ENCODE data around the gene LRIF1. TPM values are rescaled to one million over a fixed set of nuclear protein-coding genes. Genes with fewer than 3 reads are reported as not detected.
"Not testable (repeated sequence)": the region's sequence is repeated elsewhere in the genome, so short reads cannot be mapped to it uniquely, and the experiment has no call there.

The LRIF1 gene, protein sequence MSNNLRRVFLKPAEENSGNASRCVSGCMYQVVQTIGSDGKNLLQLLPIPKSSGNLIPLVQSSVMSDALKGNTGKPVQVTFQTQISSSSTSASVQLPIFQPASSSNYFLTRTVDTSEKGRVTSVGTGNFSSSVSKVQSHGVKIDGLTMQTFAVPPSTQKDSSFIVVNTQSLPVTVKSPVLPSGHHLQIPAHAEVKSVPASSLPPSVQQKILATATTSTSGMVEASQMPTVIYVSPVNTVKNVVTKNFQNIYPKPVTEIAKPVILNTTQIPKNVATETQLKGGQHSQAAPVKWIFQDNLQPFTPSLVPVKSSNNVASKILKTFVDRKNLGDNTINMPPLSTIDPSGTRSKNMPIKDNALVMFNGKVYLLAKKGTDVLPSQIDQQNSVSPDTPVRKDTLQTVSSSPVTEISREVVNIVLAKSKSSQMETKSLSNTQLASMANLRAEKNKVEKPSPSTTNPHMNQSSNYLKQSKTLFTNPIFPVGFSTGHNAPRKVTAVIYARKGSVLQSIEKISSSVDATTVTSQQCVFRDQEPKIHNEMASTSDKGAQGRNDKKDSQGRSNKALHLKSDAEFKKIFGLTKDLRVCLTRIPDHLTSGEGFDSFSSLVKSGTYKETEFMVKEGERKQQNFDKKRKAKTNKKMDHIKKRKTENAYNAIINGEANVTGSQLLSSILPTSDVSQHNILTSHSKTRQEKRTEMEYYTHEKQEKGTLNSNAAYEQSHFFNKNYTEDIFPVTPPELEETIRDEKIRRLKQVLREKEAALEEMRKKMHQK
- 17.2 and 28.4 TPM in 2 replicates for total RNA-seq (ENCODE audit: low replicate concordance)

DNA sequence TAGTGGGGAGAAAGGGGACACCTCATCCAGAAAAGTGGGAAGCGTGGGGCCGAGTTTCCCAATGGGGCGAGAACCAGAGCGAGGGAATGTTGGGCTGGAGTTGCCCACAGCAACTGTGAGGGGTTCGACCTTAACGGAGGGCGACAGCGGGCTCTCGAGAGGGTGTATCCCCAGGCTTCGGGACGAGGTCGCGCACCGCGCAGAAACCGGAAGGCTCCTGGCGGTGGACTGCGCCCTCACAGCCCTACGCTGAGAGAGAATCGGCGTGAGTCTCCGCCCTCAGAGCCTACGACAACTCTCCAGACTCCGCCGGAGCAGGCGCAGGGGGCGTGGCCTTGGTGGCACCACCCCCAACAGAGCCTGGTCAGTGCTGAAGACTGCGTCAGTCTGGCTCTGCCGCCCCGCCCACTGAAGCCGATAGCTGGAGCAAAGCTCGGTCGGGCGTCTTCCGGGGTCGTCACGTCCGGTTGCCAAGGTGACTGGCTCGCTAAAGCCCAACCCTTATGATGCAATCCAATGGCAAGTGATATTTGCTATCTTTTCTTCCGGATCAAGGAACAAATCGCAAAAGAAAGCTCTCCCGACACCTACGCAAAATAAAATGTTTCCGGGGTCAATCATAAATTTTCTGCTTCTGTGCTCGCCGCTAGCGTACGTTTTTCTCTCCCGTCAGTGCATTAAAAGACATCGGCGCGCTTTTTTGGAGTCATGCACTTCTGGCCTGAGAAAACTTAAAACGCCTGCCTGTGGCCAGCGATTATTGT, at the start of gene LRIF1:
Gene LRIF1 (minus strand): TSS at position 232 of the 764 bp plus-strand sequence. CDS start 234 bp downstream, outside the sequence.
- peak; percentile 99 for DNase-seq (ENCODE audit: low spot score)
- Histone ChIP-seq H2AFZ (replicated peaks) (peak within 1 kb of the TSS; percentile 74), H4K20me1 (ENCODE audit: low read depth) (no peaks in the 10 kb centered on the region), H3K36me3 (no peaks in the 10 kb centered on the region), H3F3A (ENCODE audit: low read depth) (peaks cover 20% of the 10 kb centered on the region), H3K4me2 (peak within 1 kb of the TSS; percentile 70), H3K4me3 (peak within 1 kb of the TSS; percentile 58), H3K4me1 (no peaks in the 10 kb centered on the region), H3K79me2 (ENCODE audit: low read depth) (peaks cover 34% of the 10 kb centered on the region), H3K27me3 (peaks cover 14% of the 10 kb centered on the region), H3K9ac (peak within 1 kb of the TSS; percentile 28), H3K27ac (peak within 1 kb of the TSS; percentile 94), H3K9me3 (ENCODE audit: low read depth) (peaks cover 4% of the 10 kb centered on the region)
- no peaks in the 10 kb centered on the region for H3K4me1 Mint-ChIP-seq
- H3K36me3 Mint-ChIP-seq, result peaks cover 13% of the 10 kb centered on the region
- peak within 1 kb of the TSS; percentile 96 for H3K27ac Mint-ChIP-seq
- TF ChIP-seq EZH2phosphoT487 (IDR thresholded peaks at IDR 0.05), result no peak
- TF ChIP-seq, protein P1, sequence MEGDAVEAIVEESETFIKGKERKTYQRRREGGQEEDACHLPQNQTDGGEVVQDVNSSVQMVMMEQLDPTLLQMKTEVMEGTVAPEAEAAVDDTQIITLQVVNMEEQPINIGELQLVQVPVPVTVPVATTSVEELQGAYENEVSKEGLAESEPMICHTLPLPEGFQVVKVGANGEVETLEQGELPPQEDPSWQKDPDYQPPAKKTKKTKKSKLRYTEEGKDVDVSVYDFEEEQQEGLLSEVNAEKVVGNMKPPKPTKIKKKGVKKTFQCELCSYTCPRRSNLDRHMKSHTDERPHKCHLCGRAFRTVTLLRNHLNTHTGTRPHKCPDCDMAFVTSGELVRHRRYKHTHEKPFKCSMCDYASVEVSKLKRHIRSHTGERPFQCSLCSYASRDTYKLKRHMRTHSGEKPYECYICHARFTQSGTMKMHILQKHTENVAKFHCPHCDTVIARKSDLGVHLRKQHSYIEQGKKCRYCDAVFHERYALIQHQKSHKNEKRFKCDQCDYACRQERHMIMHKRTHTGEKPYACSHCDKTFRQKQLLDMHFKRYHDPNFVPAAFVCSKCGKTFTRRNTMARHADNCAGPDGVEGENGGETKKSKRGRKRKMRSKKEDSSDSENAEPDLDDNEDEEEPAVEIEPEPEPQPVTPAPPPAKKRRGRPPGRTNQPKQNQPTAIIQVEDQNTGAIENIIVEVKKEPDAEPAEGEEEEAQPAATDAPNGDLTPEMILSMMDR (IDR thresholded peaks at IDR 0.05), result peak; percentile 23
- no peaks in the 10 kb centered on the region for H3K27me3 Mint-ChIP-seq (ENCODE audit: insufficient read depth, low read depth)
- H3K4me3 Mint-ChIP-seq, result peak within 1 kb of the TSS; percentile 86
- peaks cover 30% of the 10 kb centered on the region for H3K9me3 Mint-ChIP-seq

DNA sequence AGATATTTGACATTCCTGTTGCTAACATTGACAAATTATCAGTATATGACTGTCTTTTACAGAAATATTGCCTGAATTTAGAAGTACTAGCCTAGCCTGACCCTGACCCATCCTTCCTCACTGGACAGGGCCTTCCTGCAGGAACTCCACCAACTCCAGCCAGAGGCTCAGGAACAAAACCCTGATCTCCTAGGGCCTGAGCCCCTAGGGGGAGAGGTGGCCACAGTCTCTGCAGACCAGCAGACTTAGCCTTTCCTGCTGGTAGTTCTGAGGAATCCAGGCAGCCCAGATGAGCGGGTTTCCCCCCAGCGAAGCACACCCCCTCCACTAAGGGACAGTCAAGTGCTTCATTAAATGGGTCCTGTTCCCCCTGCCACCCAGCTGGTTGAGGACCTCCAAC, 44.3 kb upstream of the LRIF1 start:
- Histone ChIP-seq H3K36me3 (no peaks in the 10 kb centered on the region), H2AFZ (replicated peaks) (no peak overlapping the region), H3F3A (ENCODE audit: low read depth) (no peaks in the 10 kb centered on the region), H3K9me3 (ENCODE audit: low read depth) (no peaks in the 10 kb centered on the region), H3K4me1 (no peaks in the 10 kb centered on the region), H4K20me1 (ENCODE audit: low read depth) (no peaks in the 10 kb centered on the region), H3K4me3 (no peak overlapping the region), H3K9ac (no peak overlapping the region), H3K4me2 (no peak overlapping the region), H3K79me2 (ENCODE audit: low read depth) (no peaks in the 10 kb centered on the region), H3K27me3 (no peaks in the 10 kb centered on the region), H3K27ac (no peak overlapping the region)
- no peaks in the 10 kb centered on the region for H3K36me3 Mint-ChIP-seq
- TF ChIP-seq EZH2phosphoT487 (IDR thresholded peaks at IDR 0.05) (no peak), EZH2 (IDR thresholded peaks at IDR 0.05) (no peak)
- TF ChIP-seq, protein P1 (IDR thresholded peaks at IDR 0.05), result no peak
- H3K27me3 Mint-ChIP-seq (ENCODE audit: insufficient read depth, low read depth), result no peaks in the 10 kb centered on the region
- H3K27ac Mint-ChIP-seq, result no peak overlapping the region
- no peak for DNase-seq (ENCODE audit: low spot score)
- no peak overlapping the region for H3K4me3 Mint-ChIP-seq
- H3K4me1 Mint-ChIP-seq, result no peaks in the 10 kb centered on the region
- H3K9me3 Mint-ChIP-seq, result peaks cover 16% of the 10 kb centered on the region

DNA sequence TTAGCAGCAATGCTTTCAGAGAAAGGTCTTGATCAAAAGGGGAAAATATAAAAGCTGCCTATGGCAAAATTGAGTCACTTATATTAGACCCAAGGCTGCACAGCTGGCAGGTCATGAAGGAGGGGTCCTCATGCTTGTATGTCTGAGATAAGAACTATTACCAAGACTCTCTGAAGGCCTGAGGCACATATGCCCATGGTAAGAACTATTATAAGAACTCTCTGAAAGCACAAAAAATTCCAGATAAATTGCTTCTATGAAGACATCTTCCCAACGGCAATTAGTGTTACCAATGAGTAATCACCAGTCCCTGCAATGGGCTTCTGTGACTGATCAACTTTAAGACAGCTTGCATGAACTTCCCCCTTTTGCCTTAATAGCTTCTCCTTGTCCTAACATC, 42.8 kb upstream of the LRIF1 start:
- Histone ChIP-seq H3K4me2 (no peak overlapping the region), H3K79me2 (ENCODE audit: low read depth) (no peaks in the 10 kb centered on the region), H3K9ac (no peak overlapping the region), H3K27me3 (no peaks in the 10 kb centered on the region), H3K4me1 (no peaks in the 10 kb centered on the region), H3K4me3 (no peak overlapping the region), H3K36me3 (no peaks in the 10 kb centered on the region), H3K27ac (no peak overlapping the region), H3F3A (ENCODE audit: low read depth) (no peaks in the 10 kb centered on the region), H3K9me3 (ENCODE audit: low read depth) (no peaks in the 10 kb centered on the region), H2AFZ (replicated peaks) (no peak overlapping the region), H4K20me1 (ENCODE audit: low read depth) (no peaks in the 10 kb centered on the region)
- Mint-ChIP-seq H3K27me3 (ENCODE audit: insufficient read depth, low read depth) (no peaks in the 10 kb centered on the region), H3K4me1 (no peaks in the 10 kb centered on the region), H3K36me3 (no peaks in the 10 kb centered on the region), H3K27ac (no peak overlapping the region), H3K9me3 (peaks cover 14% of the 10 kb centered on the region), H3K4me3 (no peak overlapping the region)
- TF ChIP-seq EZH2phosphoT487 (IDR thresholded peaks at IDR 0.05), result no peak
- DNase-seq (ENCODE audit: low spot score), result no peak

DNA sequence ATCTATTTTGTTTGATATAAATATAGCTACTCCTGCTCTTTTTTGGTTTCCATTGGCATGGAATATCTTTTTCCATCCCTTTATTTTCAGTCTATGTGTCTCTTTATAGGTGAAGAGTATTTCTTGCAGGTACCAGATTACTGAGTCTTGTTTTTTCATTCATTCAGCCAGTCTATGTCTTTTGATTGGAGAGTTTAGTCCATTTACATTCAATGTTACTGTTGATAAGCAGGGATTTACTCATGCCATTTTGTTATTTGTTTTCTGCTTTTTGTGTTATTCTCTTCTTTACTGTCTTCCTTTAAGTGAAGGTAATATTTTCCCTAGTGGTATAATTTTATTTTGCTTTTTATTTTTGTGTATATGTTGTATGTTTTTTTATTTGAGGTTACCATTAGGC, 35.9 kb upstream of the LRIF1 start:
- H3K27ac ChIP-seq; H3K4me2 ChIP-seq; H3K9ac ChIP-seq; H3K4me1 Mint-ChIP-seq; H3F3A ChIP-seq (ENCODE audit: low read depth); H3K9me3 Mint-ChIP-seq; H3K79me2 ChIP-seq (ENCODE audit: low read depth); H3K9me3 ChIP-seq (ENCODE audit: low read depth); H3K4me3 ChIP-seq; DNase-seq (ENCODE audit: low spot score); H3K4me3 Mint-ChIP-seq; H4K20me1 ChIP-seq (ENCODE audit: low read depth); H2AFZ ChIP-seq (replicated peaks); H3K36me3 ChIP-seq; H3K4me1 ChIP-seq; H3K36me3 Mint-ChIP-seq; H3K27ac Mint-ChIP-seq; H3K27me3 Mint-ChIP-seq (ENCODE audit: insufficient read depth, low read depth): not testable (repeated sequence)
- H3K27me3 ChIP-seq, result peaks cover 26% of the 10 kb centered on the region
